Hepatocyte (in vitro differentiated cells): ENCODE results near the gene PDSS2. TPM values are rescaled to one million over a fixed set of nuclear protein-coding genes. Genes with fewer than 3 reads are reported as not detected.

Source experiments
- DNase-seq: peaks from one replicate; pipeline ENCODE4 v3.0.0-alpha.2; 2016; ENCODE audit warnings: low spot score
- H2AFZ ChIP-seq: fragments of 200-600 bp; sonication (generic); 2 replicates; pipeline ENCODE4 v1.6.0; 2016; ENCODE audit warnings: antibody characterized with exemption, mild to moderate bottlenecking
- H3K27ac ChIP-seq: fragments of 200-600 bp; sonication (generic); 2 replicates; pipeline ENCODE4 v1.5.1; 2016; ENCODE audit warnings: mild to moderate bottlenecking
- H3K27me3 ChIP-seq: fragments of 200-600 bp; sonication (generic); 2 replicates; pipeline ENCODE4 v1.6.1; 2016
- H3K36me3 ChIP-seq: fragments of 200-600 bp; sonication (generic); replicated peaks from 2 replicates; pipeline ENCODE4 v1.5.1; 2016; ENCODE audit warnings: low read depth; ENCODE audit not compliant: insufficient read depth
- H3K4me1 ChIP-seq: fragments of 200-600 bp; sonication (generic); 2 replicates; pipeline ENCODE4 v1.5.1; 2016; ENCODE audit warnings: mild to moderate bottlenecking, moderate library complexity; ENCODE audit not compliant: insufficient read depth
- H3K4me2 ChIP-seq: fragments of 200-600 bp; sonication (generic); 2 replicates; pipeline ENCODE4 v1.6.0; 2016
- H3K4me3 ChIP-seq: fragments of 200-600 bp; sonication (generic); 2 replicates; pipeline ENCODE4 v1.5.1; 2016; ENCODE audit warnings: mild to moderate bottlenecking
- H3K79me2 ChIP-seq: fragments of 200-600 bp; sonication (generic); 2 replicates; pipeline ENCODE4 v1.6.0; 2017; ENCODE audit warnings: mild to moderate bottlenecking
- H3K9me2 ChIP-seq: fragments of 200-600 bp; sonication (generic); replicated peaks from 2 replicates; pipeline ENCODE4 v1.6.0; 2017; ENCODE audit warnings: mild to moderate bottlenecking; ENCODE audit not compliant: insufficient read depth
- H3K9me3 ChIP-seq: fragments of 200-600 bp; sonication (generic); 2 replicates; pipeline ENCODE4 v1.5.1; 2016; ENCODE audit warnings: low read depth, mild to moderate bottlenecking
- H4K20me1 ChIP-seq: fragments of 200-600 bp; sonication (generic); 2 replicates; pipeline ENCODE4 v1.6.0; 2016; ENCODE audit warnings: mild to moderate bottlenecking; ENCODE audit not compliant: insufficient read depth, poor library complexity, severe bottlenecking
- EZH2 ChIP-seq: fragments of 200-600 bp; sonication (generic); IDR thresholded peaks from 2 replicates; pipeline ENCODE4 v1.6.1; 2016; ENCODE audit warnings: antibody characterized with exemption, mild to moderate bottlenecking, borderline replicate concordance
- EZH2phosphoT487 ChIP-seq: fragments of 200-600 bp; sonication (generic); IDR thresholded peaks from one replicate; pipeline ENCODE4 v1.6.1; 2018; ENCODE audit warnings: antibody characterized with exemption, mild to moderate bottlenecking, low read depth, moderate library complexity; ENCODE audit not compliant: unreplicated experiment, severe bottlenecking
- WGBS: methylation state at CpG from one replicate; pipeline ENCODE4 v1.1.6; 2016; ENCODE audit warnings: low lambda C conversion rate; ENCODE audit errors: missing lambda C conversion rate; 5-methylcytosine and 5-hydroxymethylcytosine counted together
- polyA plus RNA-seq: library from polyadenylated mRNA; unstranded; fragments of >200 nt; fragmentation: Nextera tagmentation; extraction: Ambion mirVana; gene quantifications from 2 replicates; pipeline ENCODE4 v1.2.1, GENCODE V29; 2016
- total RNA-seq: library from RNA; depleted of rRNA; stranded (reverse); fragments of >200 nt; gene quantifications from 2 replicates; pipeline ENCODE4 v1.2.3, GENCODE V29; 2014
- TF ChIP-seq, protein P1 (sequence below): fragments of 200-600 bp; sonication (generic); IDR thresholded peaks from 2 replicates; pipeline ENCODE4 v1.5.1; 2016; ENCODE audit warnings: antibody characterized with exemption, mild to moderate bottlenecking; ENCODE audit not compliant: poor library complexity

PDSS2 gene
- total and polyA plus RNA-seq, 2 experiments from 2014 or later = 15.3 to 18.2 TPM

DNA sequence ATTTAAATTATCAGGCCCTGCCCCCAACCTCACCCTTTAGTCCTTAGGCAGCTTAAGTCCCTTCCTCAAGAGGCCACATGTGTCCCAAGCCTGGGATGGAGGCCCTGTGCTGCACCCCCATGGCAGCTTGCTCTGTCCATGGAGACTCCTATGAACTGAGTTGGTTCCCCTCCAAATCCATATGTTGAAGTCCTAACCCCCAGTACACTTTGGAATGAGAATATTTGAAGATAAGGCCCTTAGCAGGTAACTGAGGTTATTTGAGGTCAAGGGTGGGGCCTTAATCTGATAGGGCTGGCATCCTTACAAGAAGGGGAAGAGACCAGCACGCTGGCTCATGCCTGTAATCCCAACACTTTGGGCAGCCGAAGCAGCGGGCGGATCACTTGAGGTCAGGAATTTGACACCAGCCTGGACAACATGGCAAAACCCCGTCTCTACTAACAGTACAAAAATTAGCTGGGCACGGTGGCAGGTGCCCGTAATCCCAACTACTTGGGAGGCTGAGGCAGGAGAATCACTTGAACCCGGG lies 337.3 kb downstream of the PDSS2 start:
- peaks cover 3% of the 10 kb centered on the region for H3K27me3 ChIP-seq
- H3K9me3 ChIP-seq = no peaks in the 10 kb centered on the region
- H3K79me2 ChIP-seq = no peaks in the 10 kb centered on the region
- H3K4me1 ChIP-seq = no peaks in the 10 kb centered on the region
- no peak for DNase-seq
- TF ChIP-seq, protein P1, sequence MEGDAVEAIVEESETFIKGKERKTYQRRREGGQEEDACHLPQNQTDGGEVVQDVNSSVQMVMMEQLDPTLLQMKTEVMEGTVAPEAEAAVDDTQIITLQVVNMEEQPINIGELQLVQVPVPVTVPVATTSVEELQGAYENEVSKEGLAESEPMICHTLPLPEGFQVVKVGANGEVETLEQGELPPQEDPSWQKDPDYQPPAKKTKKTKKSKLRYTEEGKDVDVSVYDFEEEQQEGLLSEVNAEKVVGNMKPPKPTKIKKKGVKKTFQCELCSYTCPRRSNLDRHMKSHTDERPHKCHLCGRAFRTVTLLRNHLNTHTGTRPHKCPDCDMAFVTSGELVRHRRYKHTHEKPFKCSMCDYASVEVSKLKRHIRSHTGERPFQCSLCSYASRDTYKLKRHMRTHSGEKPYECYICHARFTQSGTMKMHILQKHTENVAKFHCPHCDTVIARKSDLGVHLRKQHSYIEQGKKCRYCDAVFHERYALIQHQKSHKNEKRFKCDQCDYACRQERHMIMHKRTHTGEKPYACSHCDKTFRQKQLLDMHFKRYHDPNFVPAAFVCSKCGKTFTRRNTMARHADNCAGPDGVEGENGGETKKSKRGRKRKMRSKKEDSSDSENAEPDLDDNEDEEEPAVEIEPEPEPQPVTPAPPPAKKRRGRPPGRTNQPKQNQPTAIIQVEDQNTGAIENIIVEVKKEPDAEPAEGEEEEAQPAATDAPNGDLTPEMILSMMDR = no peak
- TF ChIP-seq EZH2 (no peak), EZH2phosphoT487 (no peak)
- no peak overlapping the region for H3K4me2 ChIP-seq
- no peaks in the 10 kb centered on the region for H3K36me3 ChIP-seq
- WGBS = 85% methylated on average over 8 of the region's 8 CpGs
- no peak overlapping the region for H3K27ac ChIP-seq
- no peaks in the 10 kb centered on the region for H3K9me2 ChIP-seq
- no peaks in the 10 kb centered on the region for H4K20me1 ChIP-seq
- H2AFZ ChIP-seq = no peak overlapping the region
- H3K4me3 ChIP-seq = no peak overlapping the region

DNA sequence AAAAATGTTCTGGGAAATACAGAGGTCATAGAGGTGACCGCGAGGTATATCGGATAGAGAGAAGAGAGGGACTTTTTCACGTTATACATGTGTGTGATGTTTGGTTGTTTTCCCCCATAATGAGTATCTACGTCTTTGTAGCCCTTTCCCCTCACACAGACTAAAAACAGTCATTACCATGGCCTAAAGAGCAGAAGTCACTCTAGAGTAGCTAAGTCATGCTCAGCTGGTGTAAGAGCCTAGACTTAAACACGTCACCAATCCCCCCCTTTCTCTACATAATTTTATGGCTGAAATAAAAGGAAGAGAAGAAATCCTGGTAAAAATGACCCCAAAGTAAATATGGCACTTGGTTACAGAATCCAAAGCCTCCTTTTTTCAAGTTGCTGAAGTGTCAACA lies 338.1 kb downstream of the PDSS2 start:
- 93% methylated on average over 6 of the region's 6 CpGs for WGBS
- Histone ChIP-seq H3K4me3 (no peak overlapping the region), H4K20me1 (no peaks in the 10 kb centered on the region), H3K27ac (no peak overlapping the region), H3K4me2 (no peak overlapping the region), H3K9me3 (no peaks in the 10 kb centered on the region), H3K27me3 (peaks cover 3% of the 10 kb centered on the region), H3K4me1 (peaks cover 7% of the 10 kb centered on the region), H3K36me3 (no peaks in the 10 kb centered on the region), H3K9me2 (no peaks in the 10 kb centered on the region), H3K79me2 (no peaks in the 10 kb centered on the region), H2AFZ (no peak overlapping the region)
- no peak for DNase-seq
- TF ChIP-seq, protein P1 = no peak
- no peak for TF ChIP-seq EZH2
- TF ChIP-seq EZH2phosphoT487 = no peak

DNA sequence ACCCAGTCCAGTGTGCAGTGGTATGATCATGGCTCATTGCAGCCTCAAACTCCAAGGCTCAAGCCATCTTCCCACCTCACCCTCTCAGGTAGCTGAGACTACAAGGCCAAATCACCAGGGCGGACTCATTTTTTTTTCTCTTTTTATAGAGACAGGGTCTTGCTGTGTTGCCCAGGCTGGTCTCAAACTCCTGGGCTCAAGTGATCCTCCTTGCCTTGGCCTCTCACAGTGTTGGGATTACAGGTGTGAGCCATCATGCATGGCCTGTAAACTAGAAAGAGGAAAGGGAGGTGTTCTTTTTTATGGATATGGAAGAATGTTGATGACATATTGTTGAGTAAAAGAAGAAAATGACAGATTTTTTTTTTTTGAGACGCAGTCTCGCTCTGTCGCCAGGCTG lies 339.0 kb downstream of the PDSS2 start:
- H4K20me1 ChIP-seq = no peaks in the 10 kb centered on the region
- no peak overlapping the region for H3K4me3 ChIP-seq
- H2AFZ ChIP-seq = no peak overlapping the region
- no peaks in the 10 kb centered on the region for H3K9me3 ChIP-seq
- peaks cover 3% of the 10 kb centered on the region for H3K27me3 ChIP-seq
- no peak for DNase-seq
- peaks cover 7% of the 10 kb centered on the region for H3K4me1 ChIP-seq
- no peaks in the 10 kb centered on the region for H3K79me2 ChIP-seq
- no peak overlapping the region for H3K4me2 ChIP-seq
- H3K36me3 ChIP-seq = no peaks in the 10 kb centered on the region
- TF ChIP-seq EZH2phosphoT487 = no peak
- TF ChIP-seq, protein P1 = no peak
- TF ChIP-seq EZH2 = no peak
- no peaks in the 10 kb centered on the region for H3K9me2 ChIP-seq
- WGBS = 96% methylated on average over 4 of the region's 4 CpGs
- H3K27ac ChIP-seq = no peak overlapping the region
